ENCODE data around the gene INPP4B. TPM values are rescaled to one million over a fixed set of nuclear protein-coding genes. Genes with fewer than 3 reads are reported as not detected.

Gene INPP4B
- total and polyA plus RNA-seq, 2 of the 4 experiments (the other 2 are of a cell fraction): 1.8 to 14.0 TPM

GRCh38 chr4:142715727-142716126 lies 130.4 kb downstream of the INPP4B start:
- in situ Hi-C loops (cut with MboI; ENCODE audit: low sequenced_read_pairs): loop anchor here (10.0 to 25.0 kb wide), 3 partner anchors 361 to 1553 kb away; no protein-coding TSS in a partner anchor
- ATAC-seq (ENCODE audit: low read depth): no peak
- no TSS peak for BruUV-seq (replicated peaks)
- no peak overlapping the region for H2BK20ac ChIP-seq (ENCODE audit: low read depth, low read length)
- no peak overlapping the region for H3K9ac ChIP-seq (ENCODE audit: low read depth, low read length)
- no peaks in the 10 kb centered on the region for H3K4me1 ChIP-seq (ENCODE audit: control insufficient read depth, insufficient read depth, low read length)
- H3K79me1 ChIP-seq (ENCODE audit: low read depth in 1 of 2, low read length in 2 of 2): no peaks in the 10 kb centered on the region
- dilution Hi-C loops (cut with HindIII; ENCODE audit: low sequenced_read_pairs, unreplicated experiment): no loop called here
- no peaks in the 10 kb centered on the region for H3K36me3 ChIP-seq (ENCODE audit: control insufficient read depth, insufficient read depth, low read length)
- no peaks in the 10 kb centered on the region for H3K9me1 ChIP-seq (ENCODE audit: insufficient read depth, low read length)
- H4K91ac ChIP-seq (ENCODE audit: insufficient read depth, low read depth, low read length): no peak overlapping the region
- intact Hi-C loops (cut with micrococcal nuclease): no loop called here
- no peak overlapping the region for H3K4ac ChIP-seq (ENCODE audit: low read depth, low read length)
- no peak overlapping the region for H2AFZ ChIP-seq (replicated peaks; ENCODE audit: low read length, poor library complexity)
- no peak overlapping the region for H2AK5ac ChIP-seq (ENCODE audit: low read depth, low read length)
- H3K4me3 ChIP-seq (ENCODE audit: insufficient read depth, low read depth, low read length): no peak overlapping the region
- ChIA-PET POLR2A (ENCODE audit: unreplicated experiment) (no interaction called here), CTCF (interaction anchor here (1.5 kb wide), 1 partner anchor 359 kb away, joined by 3 read pairs; no protein-coding TSS in a partner anchor)
- TF ChIP-seq BHLHE40 (IDR thresholded peaks at IDR 0.05; ENCODE audit: low read depth, low read length) (no peak), MAZ (IDR thresholded peaks at IDR 0.05; ENCODE audit: borderline replicate concordance, low read depth, low read length) (no peak), FOS (IDR thresholded peaks at IDR 0.05; ENCODE audit: low read depth, low read length) (no peak), RAD21 (IDR thresholded peaks at IDR 0.05; ENCODE audit: low read length) (no peak), USF2 (IDR thresholded peaks at IDR 0.05; ENCODE audit: low read depth, low read length) (no peak), CTCF (conservative IDR thresholded peaks at IDR 0.05; ENCODE audit: low read depth, low read length) (no peak), MXI1 (IDR thresholded peaks at IDR 0.05; ENCODE audit: borderline replicate concordance, low read depth, low read length) (no peak)
- no peak overlapping the region for H3K27ac ChIP-seq (ENCODE audit: insufficient read depth, low read length)
- no peak overlapping the region for H2BK120ac ChIP-seq (ENCODE audit: low read depth, low read length)
- H3K14ac ChIP-seq (replicated peaks; ENCODE audit: low read depth, low read length): no peak overlapping the region
- no peak overlapping the region for H2BK15ac ChIP-seq (ENCODE audit: low read depth, low read length)
- H3K4me2 ChIP-seq (ENCODE audit: low read depth, low read length): no peak overlapping the region
- no peaks in the 10 kb centered on the region for H3K27me3 ChIP-seq (ENCODE audit: control insufficient read depth, insufficient read depth, low read length)
- no peak overlapping the region for H2AK9ac ChIP-seq (replicated peaks; ENCODE audit: low read depth, low read length, poor library complexity)
- no peaks in the 10 kb centered on the region for H4K20me1 ChIP-seq (ENCODE audit: insufficient read depth, low read length)
- no peak overlapping the region for H3K23ac ChIP-seq (ENCODE audit: low read depth, low read length)
- DNase-seq: no peak
- H4K8ac ChIP-seq (ENCODE audit: low read depth in 2 of 2, low read length in 2 of 2): no peak overlapping the region
- no peak overlapping the region for H3K18ac ChIP-seq (ENCODE audit: low read depth, low read length)
- H3K56ac ChIP-seq (ENCODE audit: extremely low read depth, insufficient read depth, low read length): no peak overlapping the region
- no peak overlapping the region for H2BK5ac ChIP-seq (ENCODE audit: low read depth, low read length, poor library complexity, severe bottlenecking)
- H4K5ac ChIP-seq (ENCODE audit: low read depth, low read length): no peak overlapping the region
- H3K9me3 ChIP-seq (ENCODE audit: control insufficient read depth, insufficient read depth, low read length): no peaks in the 10 kb centered on the region
